GM21825 (cell line): ENCODE measurements around the gene STC2.
"Not testable (repeated sequence)": the region's sequence is repeated elsewhere in the genome, so short reads cannot be mapped to it uniquely, and the experiment has no call there.

ENCODE experiments used
- ATAC-seq: cut with Tn5 transposase; IDR thresholded peaks from one replicate; pipeline ENCODE4 v1.9.1; 2021; ENCODE audit warnings: mild to moderate bottlenecking, moderate library complexity; ENCODE audit not compliant: unreplicated experiment

Gene STC2, protein sequence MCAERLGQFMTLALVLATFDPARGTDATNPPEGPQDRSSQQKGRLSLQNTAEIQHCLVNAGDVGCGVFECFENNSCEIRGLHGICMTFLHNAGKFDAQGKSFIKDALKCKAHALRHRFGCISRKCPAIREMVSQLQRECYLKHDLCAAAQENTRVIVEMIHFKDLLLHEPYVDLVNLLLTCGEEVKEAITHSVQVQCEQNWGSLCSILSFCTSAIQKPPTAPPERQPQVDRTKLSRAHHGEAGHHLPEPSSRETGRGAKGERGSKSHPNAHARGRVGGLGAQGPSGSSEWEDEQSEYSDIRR

DNA sequence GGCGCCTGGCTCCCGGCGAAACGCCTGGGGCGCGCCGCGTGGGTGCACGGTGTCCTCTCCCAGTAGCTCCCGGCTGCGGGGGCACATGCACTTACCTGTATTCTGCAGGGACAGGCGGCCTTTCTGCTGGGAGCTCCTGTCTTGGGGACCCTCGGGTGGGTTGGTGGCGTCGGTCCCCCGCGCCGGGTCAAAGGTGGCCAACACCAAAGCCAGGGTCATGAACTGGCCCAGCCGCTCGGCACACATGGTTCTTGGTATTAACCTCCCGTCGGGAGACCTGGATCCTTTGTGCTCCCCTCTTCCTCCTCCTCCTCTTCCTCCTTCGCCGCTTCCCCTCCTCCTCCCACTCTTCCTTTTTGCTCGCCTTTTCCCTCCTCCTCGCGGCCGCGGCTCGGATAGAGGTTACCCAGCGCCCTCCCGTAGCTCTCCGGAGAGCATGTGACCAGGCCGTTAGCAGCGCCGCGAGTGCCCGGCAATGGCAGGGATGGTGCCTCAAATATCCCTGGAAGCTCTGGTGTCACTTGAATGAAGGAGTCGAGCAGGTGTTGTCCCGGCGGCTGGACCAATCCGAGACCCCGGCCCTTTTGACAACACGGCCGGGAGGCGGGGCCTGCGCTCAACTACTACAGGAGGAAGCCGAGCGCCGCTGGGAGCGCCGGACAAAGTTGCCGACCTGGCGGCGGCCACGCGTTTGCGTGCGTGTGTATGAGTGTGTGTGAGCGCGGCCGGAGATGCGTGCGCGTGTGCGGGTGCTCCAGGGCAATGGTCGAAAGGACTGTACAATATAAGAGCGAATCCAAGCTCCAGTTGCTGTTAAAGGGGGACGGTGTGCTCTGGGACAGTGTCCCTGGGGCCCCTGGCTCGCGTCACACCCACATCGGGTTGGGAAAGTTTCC, at the start of gene STC2:
STC2 (minus strand) TSS at position 467 of the 896 bp plus-strand sequence; CDS start at position 246, 221 bp downstream.
- peak; percentile 60 for ATAC-seq

- no peak for ATAC-seq
These were observed 43.2 kb upstream of the STC2 start for GRCh38 chr5:173371400-173371799.

- ATAC-seq: not testable (repeated sequence)
These were observed 35.2 kb upstream of the STC2 start for GRCh38 chr5:173363406-173363805.

DNA sequence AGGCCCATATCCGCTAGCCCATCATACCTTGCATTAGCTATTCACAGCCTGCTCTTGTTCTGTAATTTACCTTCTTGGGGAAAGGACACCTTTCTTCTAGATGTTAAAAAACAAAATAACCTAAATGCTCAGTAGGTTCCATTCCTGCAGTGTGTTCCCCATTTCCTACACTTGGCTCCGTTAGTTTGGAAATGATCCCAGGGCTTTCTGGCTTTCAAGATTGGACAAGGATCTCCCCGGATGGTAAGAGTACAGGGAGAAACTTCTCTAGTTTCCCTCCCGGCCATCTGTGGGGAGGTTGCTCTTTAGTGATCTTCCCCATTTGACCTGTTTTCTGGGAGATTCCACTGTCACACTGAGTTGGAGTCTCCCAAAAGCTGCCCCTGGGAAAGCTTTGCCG, 27.3 kb upstream of the STC2 start:
- ATAC-seq: no peak

DNA sequence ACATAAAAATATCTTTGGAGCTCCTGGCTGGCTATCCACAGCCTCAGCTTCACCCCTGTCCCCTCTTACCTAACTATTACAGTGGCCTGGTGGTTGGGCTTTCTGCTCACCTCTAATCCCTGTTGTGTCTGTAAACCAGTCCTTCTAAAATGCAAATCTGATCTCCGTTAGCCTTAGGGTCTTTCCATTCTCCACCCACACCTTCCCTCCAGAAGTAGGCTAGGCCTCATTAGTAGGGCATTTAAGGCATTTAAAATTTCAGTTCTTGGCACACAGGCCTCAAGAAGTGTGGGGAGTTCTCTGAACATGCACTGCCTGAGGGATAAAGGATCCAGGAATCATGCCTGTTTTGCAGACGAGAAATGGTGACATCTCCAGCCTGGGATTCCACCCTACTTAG, 26.4 kb upstream of the STC2 start:
- no peak for ATAC-seq

DNA sequence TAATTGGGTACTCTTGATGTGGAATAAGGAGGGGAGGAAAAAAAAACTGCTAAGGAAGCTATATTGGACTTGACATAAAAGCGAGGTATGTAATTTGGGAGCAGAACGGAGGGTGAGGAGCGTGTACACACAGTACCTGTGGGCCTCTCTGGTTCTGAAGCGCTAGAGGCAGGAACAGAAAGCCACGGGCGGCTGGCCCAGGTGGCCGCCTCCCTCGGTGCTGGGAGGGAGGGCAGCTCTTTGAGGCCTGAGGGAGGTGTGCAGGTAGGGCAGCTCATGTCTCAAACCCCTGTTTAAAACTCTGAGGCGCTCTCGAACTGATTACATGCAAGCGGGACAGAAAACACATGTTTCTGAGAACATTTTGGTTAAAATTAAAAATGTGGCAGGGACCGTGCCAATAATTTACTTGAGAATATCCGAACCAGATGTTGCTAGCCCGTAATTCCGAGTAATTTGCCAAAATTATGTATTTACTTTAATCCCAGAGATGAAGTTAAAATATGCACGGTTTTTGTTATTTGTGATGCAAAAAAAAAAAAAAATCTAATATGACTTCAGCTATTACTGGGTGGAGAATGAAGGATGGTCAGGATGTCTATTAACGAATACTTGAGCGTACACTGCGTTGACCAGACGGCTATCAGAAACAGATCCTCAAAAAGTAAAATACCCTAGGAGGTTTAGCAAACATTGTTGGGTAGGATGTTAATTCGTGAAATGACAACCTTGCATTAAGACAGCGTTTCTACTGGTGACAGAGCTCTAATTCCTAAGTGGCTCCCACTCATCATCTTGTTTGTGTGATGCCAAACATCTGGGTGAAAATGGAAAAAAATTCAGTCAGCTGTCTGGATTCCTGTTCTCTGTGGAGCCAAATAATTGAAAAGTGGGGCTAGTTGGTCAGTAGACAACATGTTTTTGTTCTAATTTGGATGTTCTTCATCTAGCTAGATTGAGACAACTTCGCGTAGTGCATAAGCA, 24.4 kb upstream of the STC2 start:
- ATAC-seq: no peak

- ATAC-seq: no peak
These were observed 14.9 kb upstream of the STC2 start for GRCh38 chr5:173342813-173343755.

DNA sequence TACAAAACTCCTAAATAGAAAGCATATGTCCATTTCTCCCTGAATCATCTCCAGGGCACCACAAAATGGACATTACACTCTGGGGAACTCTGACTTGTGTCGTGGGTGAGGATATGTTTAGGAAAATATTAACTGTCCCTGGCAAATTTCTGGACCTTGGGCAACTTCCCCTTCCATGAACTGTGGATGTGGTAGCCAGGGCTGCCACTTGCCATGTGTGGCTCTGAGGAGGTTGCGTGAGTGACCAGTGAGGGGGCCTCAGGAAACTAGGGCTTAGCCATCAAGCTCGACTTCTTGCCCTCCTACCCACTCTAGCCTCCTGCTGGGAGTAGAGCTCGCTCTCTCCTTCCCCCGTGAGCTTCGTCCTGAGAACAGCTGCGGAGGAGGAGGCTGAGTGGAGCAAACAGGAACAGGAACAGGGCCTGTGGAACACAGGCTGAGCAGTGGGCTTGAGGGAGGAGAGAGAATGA, 13.8 kb upstream of the STC2 start:
- ATAC-seq: no peak

DNA sequence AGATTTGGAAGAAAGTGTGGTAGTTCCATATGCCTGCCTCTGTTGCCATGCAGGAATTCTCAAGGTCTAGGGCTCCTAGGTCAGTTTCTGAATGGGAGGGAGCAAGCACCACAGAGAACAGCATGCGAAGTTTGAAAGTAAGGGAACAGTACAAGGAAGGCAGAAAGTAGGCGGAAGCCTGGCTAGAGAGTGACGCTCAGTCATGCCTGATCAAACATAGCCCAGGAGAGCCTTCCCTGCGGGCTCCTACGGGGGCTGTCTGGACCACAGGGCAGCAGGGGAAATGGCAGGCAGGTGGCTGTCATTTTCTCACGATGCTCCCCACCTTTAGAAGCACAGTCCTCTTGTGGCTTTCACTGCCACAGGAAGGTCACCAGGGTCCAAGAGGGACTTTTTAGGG, 12.8 kb upstream of the STC2 start:
- ATAC-seq: no peak

DNA sequence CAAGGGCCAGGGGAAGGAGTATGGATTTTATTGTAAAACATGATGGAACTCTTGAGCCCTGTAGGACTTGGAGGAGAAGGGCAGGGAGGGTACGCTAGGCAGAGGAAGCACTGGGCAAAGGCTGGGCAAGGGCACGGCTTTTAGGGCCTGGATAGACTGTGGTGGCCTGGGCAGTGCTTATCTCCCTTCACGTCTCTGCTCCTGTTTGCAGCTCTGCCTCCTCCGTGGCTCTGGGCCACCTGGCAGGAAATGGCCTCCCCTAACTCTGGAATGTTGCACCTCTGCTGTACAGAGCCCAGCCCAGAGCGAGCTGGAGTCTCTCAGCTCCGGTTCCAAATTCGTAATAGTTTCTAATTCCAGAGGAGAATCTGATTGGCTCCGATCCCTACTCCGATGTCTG, 12.2 kb upstream of the STC2 start:
- no peak for ATAC-seq

DNA sequence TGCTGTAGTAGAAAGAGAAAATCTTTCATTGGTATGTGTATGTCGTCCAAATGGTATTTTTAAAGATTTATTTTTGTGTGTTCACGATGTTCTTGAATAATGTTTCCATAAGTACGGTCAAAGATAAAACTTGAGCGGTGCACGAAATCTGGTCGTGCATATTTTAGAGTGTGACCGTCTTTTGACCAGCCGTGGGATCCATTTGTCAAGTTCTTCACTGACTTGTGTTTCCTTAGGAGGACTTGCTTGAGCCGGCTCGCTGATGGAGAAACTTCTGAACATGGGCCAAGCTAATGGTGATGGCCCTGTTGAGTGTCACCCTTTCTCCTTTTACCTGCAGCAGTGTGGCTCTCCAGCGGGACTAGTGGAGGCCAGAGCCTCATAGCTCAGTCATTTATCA, 11.1 kb upstream of the STC2 start:
- no peak for ATAC-seq

- no peak for ATAC-seq
These were observed 10.3 kb upstream of the STC2 start for GRCh38 chr5:173338380-173339015.

GRCh38 chr5:173334808-173335207, 6.6 kb upstream of the STC2 start:
- ATAC-seq: no peak

DNA sequence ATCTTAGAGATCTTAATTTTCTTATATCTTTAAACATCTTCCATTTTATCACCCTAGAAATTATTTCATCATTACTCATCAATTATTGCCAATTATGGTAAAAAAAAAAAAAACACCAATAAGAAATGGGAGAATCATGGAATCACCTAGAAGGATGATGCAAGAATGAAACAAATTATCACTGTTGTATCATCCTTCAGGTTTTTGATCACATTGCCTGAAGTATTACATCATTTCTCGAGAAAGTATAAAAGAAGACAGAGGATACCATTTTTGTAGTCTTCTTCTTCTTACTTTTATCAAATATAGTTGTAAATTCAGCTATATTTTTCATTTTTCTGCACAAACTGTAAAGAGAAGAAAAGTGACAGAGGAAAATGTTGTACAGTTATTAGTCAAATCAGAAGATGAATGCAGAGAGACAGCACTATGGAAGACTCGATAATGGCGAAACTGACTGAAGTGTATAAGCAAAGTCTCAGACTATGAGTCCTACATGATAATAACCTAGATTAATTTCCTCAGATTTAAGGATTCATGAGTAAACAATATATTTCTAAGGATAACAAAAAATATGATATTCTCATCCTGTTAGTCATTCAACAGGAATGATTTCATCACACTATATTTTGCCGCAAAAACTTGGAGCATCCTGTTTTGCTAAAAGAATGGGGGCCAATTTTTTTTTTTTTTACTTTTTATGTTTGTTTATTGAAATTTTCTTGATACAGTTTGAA, 5.9 kb upstream of the STC2 start:
- no peak for ATAC-seq

DNA sequence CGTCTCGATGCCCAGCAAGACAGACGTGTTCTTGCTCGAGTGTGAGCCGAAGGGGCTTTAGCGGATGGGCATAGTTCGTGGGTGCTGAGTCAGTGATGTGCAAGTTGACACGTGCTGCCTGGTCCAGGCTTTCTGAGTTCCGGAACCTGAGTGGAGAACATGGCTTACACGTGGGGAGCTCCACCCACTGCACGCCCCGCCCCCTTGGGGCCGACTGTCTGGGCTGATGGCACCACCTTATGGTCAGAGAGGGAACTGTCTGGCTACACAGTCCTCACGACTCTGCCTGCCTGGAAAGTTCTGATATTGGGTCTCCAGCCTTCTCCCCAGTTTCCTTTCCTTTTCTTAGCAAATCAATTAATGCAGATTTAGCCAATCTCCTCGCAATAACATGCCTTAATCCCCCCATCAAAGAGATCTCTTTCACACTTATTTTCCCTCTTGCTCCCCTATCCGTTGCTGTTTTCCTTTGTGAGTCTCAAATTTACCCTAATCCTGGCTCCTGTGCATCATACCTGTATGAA, 3.8 kb upstream of the STC2 start:
- ATAC-seq: peak; percentile 50

GRCh38 chr5:173331287-173331686, 3.1 kb upstream of the STC2 start:
- no peak for ATAC-seq

- ATAC-seq: no peak
These were observed 2.4 kb upstream of the STC2 start for GRCh38 chr5:173330338-173331206.
